Measurements from ENCODE around the gene SDF4.

DNA sequence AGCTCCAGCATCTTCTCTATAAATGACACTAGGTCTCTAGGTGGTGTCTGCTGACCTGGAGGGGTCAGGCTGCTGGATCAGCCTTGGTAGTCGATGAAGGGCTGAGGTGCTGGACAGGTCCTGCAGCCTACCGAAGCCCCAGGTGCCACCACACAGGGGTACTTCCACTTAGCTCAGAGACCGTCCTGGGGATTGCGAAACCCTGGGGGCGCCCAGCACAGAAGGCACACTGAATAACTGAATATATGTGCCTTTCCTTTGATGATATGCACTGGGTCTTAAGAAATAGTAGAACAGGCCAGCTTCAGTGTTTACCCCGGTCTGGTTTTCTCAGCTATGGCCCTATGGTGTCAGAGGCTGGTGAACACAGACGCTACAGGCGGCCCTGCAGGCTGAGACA, 31.0 kb upstream of the SDF4 start:
- TF ChIP-seq CREB1 (CRISPR knock-in tag; IDR thresholded peaks at IDR 0.05; ENCODE audit: low read depth) (no peak), POLR2AphosphoS5 (IDR thresholded peaks at IDR 0.05; ENCODE audit: low read depth) (no peak), EZH2 (IDR thresholded peaks at IDR 0.05; ENCODE audit: low read depth, unreplicated experiment) (no peak), ZNF331 (CRISPR knock-in tag; IDR thresholded peaks at IDR 0.05; ENCODE audit: low read depth) (no peak)
- TF ChIP-seq, protein P1, sequence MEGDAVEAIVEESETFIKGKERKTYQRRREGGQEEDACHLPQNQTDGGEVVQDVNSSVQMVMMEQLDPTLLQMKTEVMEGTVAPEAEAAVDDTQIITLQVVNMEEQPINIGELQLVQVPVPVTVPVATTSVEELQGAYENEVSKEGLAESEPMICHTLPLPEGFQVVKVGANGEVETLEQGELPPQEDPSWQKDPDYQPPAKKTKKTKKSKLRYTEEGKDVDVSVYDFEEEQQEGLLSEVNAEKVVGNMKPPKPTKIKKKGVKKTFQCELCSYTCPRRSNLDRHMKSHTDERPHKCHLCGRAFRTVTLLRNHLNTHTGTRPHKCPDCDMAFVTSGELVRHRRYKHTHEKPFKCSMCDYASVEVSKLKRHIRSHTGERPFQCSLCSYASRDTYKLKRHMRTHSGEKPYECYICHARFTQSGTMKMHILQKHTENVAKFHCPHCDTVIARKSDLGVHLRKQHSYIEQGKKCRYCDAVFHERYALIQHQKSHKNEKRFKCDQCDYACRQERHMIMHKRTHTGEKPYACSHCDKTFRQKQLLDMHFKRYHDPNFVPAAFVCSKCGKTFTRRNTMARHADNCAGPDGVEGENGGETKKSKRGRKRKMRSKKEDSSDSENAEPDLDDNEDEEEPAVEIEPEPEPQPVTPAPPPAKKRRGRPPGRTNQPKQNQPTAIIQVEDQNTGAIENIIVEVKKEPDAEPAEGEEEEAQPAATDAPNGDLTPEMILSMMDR (conservative IDR thresholded peaks at IDR 0.05; ENCODE audit: low read depth in 2 of 2): no peak
